Measurements from ENCODE around the gene PARP3.
"Not testable (repeated sequence)": the region's sequence is repeated elsewhere in the genome, so short reads cannot be mapped to it uniquely, and the experiment has no call there.

Gene PARP3

GRCh38 chr3:51992017-51992682, 50.0 kb downstream of the PARP3 start:
- peaks cover 69% of the 10 kb centered on the region for H3K4me1 Mint-ChIP-seq
- no peaks in the 10 kb centered on the region for H3K9me3 Mint-ChIP-seq
- H3K27ac Mint-ChIP-seq, result peak overlapping the region; percentile 87
- peaks cover 2% of the 10 kb centered on the region for H3K27me3 Mint-ChIP-seq (ENCODE audit: low read depth, poor library complexity)
- no peak for TF ChIP-seq CTCF (IDR thresholded peaks at IDR 0.05)
- no peak for DNase-seq
- H3K4me3 Mint-ChIP-seq, result no peak overlapping the region
- H3K36me3 Mint-ChIP-seq (ENCODE audit: low read depth), result peaks cover 43% of the 10 kb centered on the region

GRCh38 chr3:51993657-51994056, 51.5 kb downstream of the PARP3 start:
- peak overlapping the region; percentile 97 for H3K4me3 Mint-ChIP-seq

GRCh38 chr3:51994530-51994929, 52.4 kb downstream of the PARP3 start:
- Mint-ChIP-seq H3K9me3 (no peaks in the 10 kb centered on the region), H3K4me1 (peaks cover 63% of the 10 kb centered on the region), H3K27ac (peak overlapping the region; percentile 100), H3K4me3 (peak overlapping the region; percentile 97), H3K27me3 (ENCODE audit: low read depth, poor library complexity) (peaks cover 7% of the 10 kb centered on the region), H3K36me3 (ENCODE audit: low read depth) (peaks cover 43% of the 10 kb centered on the region)
- TF ChIP-seq CTCF (IDR thresholded peaks at IDR 0.05), result no peak
- no peak for DNase-seq

More at GRCh38 chr3:51993657-51994056, 51.5 kb downstream of the PARP3 start:
- not testable (repeated sequence) for H3K27ac Mint-ChIP-seq; H3K27me3 Mint-ChIP-seq (ENCODE audit: low read depth, poor library complexity); DNase-seq; H3K9me3 Mint-ChIP-seq
- H3K4me1 Mint-ChIP-seq, result peaks cover 66% of the 10 kb centered on the region
- peaks cover 43% of the 10 kb centered on the region for H3K36me3 Mint-ChIP-seq (ENCODE audit: low read depth)

- peaks cover 63% of the 10 kb centered on the region for H3K4me1 Mint-ChIP-seq
- H3K9me3 Mint-ChIP-seq, result no peaks in the 10 kb centered on the region
- DNase-seq, result peak; percentile 84
- peak within 1 kb of the TSS; percentile 97 for H3K4me3 Mint-ChIP-seq
- H3K27me3 Mint-ChIP-seq (ENCODE audit: low read depth, poor library complexity), result peaks cover 11% of the 10 kb centered on the region
- H3K36me3 Mint-ChIP-seq (ENCODE audit: low read depth), result peaks cover 43% of the 10 kb centered on the region
- no peak for TF ChIP-seq CTCF (IDR thresholded peaks at IDR 0.05)
- H3K27ac Mint-ChIP-seq, result peak within 1 kb of the TSS; percentile 100
These were observed 53.4 kb downstream of the PARP3 start, which contains the start of gene RPL29 for GRCh38 chr3:51995346-51996163. Gene RPL29, minus strand, starts transcription at chr3:51995895. Its CDS starts 434 bp downstream, at chr3:51995461.

GRCh38 chr3:51997172-51997571, 55.0 kb downstream of the PARP3 start:
- H3K27me3 Mint-ChIP-seq (ENCODE audit: low read depth, poor library complexity), result peaks cover 20% of the 10 kb centered on the region
- peaks cover 36% of the 10 kb centered on the region for H3K36me3 Mint-ChIP-seq (ENCODE audit: low read depth)
- H3K27ac Mint-ChIP-seq, result no peak overlapping the region
- TF ChIP-seq CTCF (IDR thresholded peaks at IDR 0.05), result no peak
- H3K9me3 Mint-ChIP-seq, result no peaks in the 10 kb centered on the region
- H3K4me1 Mint-ChIP-seq, result peaks cover 61% of the 10 kb centered on the region
- DNase-seq, result no peak
- H3K4me3 Mint-ChIP-seq, result peak overlapping the region; percentile 58

- peaks cover 28% of the 10 kb centered on the region for H3K27me3 Mint-ChIP-seq (ENCODE audit: low read depth, poor library complexity)
- H3K9me3 Mint-ChIP-seq, result no peaks in the 10 kb centered on the region
- peak overlapping the region; percentile 40 for H3K27ac Mint-ChIP-seq
- no peak overlapping the region for H3K4me3 Mint-ChIP-seq
- peaks cover 63% of the 10 kb centered on the region for H3K4me1 Mint-ChIP-seq
- peaks cover 27% of the 10 kb centered on the region for H3K36me3 Mint-ChIP-seq (ENCODE audit: low read depth)
- DNase-seq, result no peak
- TF ChIP-seq CTCF (IDR thresholded peaks at IDR 0.05), result no peak
These were observed 55.9 kb downstream of the PARP3 start for GRCh38 chr3:51997935-51998596.
